H1 (cell line): ENCODE data around the gene GALNT17. TPM values are rescaled to one million over a fixed set of nuclear protein-coding genes. Genes with fewer than 3 reads are reported as not detected.

Experiments
- BACH1 ChIP-seq: IDR thresholded peaks from 2 replicates; pipeline ENCODE4 v1.6.1; 2012; ENCODE audit warnings: low read length, improper control_type of control experiment
- KDM5A ChIP-seq: fragments of 200-600 bp; IDR thresholded peaks from 2 replicates; pipeline ENCODE4 v1.7.1; 2012; ENCODE audit warnings: mild to moderate bottlenecking, low read length, inconsistent platforms, mixed read lengths
- polyA plus RNA-seq, 7 experiments: library from polyadenylated mRNA; depleted of rRNA in 3 of 7; stranded (reverse) in 5 of 7; unstranded in 2 of 7; fragments of >200 nt in 5 of 7; fragments of 200-250 nt in 2 of 7; gene quantifications; 1 replicate in 5 of 7; 2 replicates in 1 of 7; 4 replicates in 1 of 7; pipeline versions ENCODE4 v1.2.1 to v1.2.3, GENCODE V29; 2011 to 2013; ENCODE audit warnings: missing spikeins in 2 of 7, mixed read lengths in 2 of 7
- total RNA-seq: library from RNA; stranded (reverse); fragmentation: NEBNext Ultra II Directional; extraction: Animal tissue kit (Norgen Biotek cat#: 25700); gene quantifications from 2 replicates; pipeline ENCODE4 v1.2.1, GENCODE V29; 2021

Gene GALNT17
- total and polyA plus RNA-seq, 2 of the 8 experiments (the other 6 are each of a cell fraction or from before 2014, with no cell fraction given) = 37.7 to 47.0 TPM

- no peak for TF ChIP-seq BACH1
- TF ChIP-seq KDM5A = no peak
Observed at GRCh38 chr7:71388181-71388580, 256.2 kb downstream of the GALNT17 start (continued).
